Measurements from ENCODE around the gene CEL. TPM values are rescaled to one million over a fixed set of nuclear protein-coding genes. Genes with fewer than 3 reads are reported as not detected.
A peak's percentile ranks its signal among the peaks of the same experiment; 100 is the strongest.

Gene CEL
- total RNA-seq, 1 donor from 2014 or later, result 3.4 TPM

DNA sequence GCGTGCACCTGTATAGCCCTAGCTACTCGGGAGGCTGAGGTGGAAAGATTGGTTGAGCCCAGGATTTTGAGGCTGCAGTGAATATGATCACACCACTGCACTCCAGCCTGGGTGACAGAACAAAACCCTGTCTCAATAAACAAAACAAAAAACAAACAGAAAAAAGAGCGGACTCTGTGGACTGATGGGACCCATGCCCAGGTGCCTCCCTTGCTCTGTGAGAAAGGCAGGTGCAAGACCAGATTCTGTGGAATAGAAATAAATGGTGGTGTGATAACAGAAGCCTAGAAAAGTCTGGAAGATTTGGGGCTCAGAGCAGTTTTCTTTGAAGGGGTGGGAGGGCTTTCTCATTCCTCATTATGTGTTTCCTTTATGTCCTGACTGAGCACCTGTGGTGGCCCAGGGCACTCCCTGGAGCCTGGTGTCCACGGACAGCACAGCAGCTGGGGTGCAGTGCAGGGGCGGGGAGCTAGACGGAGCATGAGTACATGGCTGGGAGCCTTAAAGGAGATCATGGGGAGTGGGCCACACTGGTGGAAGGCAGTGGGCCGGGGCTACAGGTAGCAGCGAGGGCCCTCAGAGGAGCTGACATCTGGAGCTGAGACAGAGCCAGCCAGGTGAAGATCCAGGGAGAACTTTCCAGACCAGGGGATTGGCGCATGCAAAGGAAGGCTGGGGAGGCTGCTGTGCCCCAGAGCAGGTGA is 15.4 kb upstream of the CEL start:
- H3K27me3 Mint-ChIP-seq (ENCODE audit: low read depth, unreplicated experiment), result no peaks in the 10 kb centered on the region

DNA sequence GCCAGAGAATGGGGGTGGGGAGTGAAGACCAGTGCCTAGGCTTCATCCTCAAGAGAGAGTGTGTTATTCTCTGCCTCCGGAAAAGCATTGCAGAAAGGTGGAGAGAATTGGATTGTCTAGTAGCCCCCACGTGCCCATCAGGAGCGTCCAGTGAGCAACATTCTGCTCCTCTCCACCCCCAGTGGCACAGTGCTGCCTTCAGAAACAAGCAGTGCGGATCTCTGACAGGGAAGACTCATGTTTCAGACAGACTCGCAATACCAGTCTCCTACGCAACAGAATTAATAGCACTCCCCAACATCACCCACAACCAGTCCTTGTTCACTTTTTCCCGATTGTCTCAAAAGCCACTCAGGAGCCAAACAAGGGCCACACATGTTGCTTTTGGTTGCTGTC is 14.9 kb upstream of the CEL start:
- H3K9ac ChIP-seq (ENCODE audit: low read length), result no peak overlapping the region
- Mint-ChIP-seq H3K4me3 (ENCODE audit: unreplicated experiment) (no peak overlapping the region), H3K36me3 (ENCODE audit: low read depth, unreplicated experiment) (peaks cover 15% of the 10 kb centered on the region), H3K4me1 (ENCODE audit: low read depth, unreplicated experiment) (peaks cover 7% of the 10 kb centered on the region), H3K27ac (ENCODE audit: unreplicated experiment) (no peak overlapping the region), H3K9me3 (ENCODE audit: unreplicated experiment) (no peaks in the 10 kb centered on the region), H3K27me3 (ENCODE audit: low read depth, unreplicated experiment) (no peaks in the 10 kb centered on the region)
- H3K36me3 ChIP-seq (ENCODE audit: insufficient read depth, low read length), result peaks cover 21% of the 10 kb centered on the region
- FAIRE-seq (no peak), DNase-seq (ENCODE audit: low read depth) (no peak)
- no peak overlapping the region for H3K4me3 ChIP-seq (ENCODE audit: insufficient read depth, low read depth, low read length)
- no peak for TF ChIP-seq EZH2 (IDR thresholded peaks at IDR 0.05; ENCODE audit: insufficient read depth, low read length)
- TF ChIP-seq, protein P1, sequence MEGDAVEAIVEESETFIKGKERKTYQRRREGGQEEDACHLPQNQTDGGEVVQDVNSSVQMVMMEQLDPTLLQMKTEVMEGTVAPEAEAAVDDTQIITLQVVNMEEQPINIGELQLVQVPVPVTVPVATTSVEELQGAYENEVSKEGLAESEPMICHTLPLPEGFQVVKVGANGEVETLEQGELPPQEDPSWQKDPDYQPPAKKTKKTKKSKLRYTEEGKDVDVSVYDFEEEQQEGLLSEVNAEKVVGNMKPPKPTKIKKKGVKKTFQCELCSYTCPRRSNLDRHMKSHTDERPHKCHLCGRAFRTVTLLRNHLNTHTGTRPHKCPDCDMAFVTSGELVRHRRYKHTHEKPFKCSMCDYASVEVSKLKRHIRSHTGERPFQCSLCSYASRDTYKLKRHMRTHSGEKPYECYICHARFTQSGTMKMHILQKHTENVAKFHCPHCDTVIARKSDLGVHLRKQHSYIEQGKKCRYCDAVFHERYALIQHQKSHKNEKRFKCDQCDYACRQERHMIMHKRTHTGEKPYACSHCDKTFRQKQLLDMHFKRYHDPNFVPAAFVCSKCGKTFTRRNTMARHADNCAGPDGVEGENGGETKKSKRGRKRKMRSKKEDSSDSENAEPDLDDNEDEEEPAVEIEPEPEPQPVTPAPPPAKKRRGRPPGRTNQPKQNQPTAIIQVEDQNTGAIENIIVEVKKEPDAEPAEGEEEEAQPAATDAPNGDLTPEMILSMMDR (IDR thresholded peaks at IDR 0.05; ENCODE audit: insufficient read depth, low read depth, low read length), result no peak
- no peaks in the 10 kb centered on the region for H3K4me1 ChIP-seq (ENCODE audit: insufficient read depth, low read length)
- no peaks in the 10 kb centered on the region for H3K27me3 ChIP-seq (ENCODE audit: insufficient read depth, low read length)
- H2AFZ ChIP-seq (ENCODE audit: low read depth, low read length), result no peak overlapping the region
- H3K9me3 ChIP-seq (ENCODE audit: insufficient read depth, low read depth, low read length), result no peaks in the 10 kb centered on the region
- peaks cover 68% of the 10 kb centered on the region for H4K20me1 ChIP-seq (ENCODE audit: insufficient read depth, low read length)
- H3K79me2 ChIP-seq (ENCODE audit: insufficient read depth, low read length), result peaks cover 4% of the 10 kb centered on the region
- H3K27ac ChIP-seq (ENCODE audit: low read depth, low read length), result no peak overlapping the region
- no peak overlapping the region for H3K4me2 ChIP-seq (ENCODE audit: low read length)

More for the DNA sequence above, 15.4 kb upstream of the CEL start:
- H3K9me3 Mint-ChIP-seq (ENCODE audit: unreplicated experiment), result no peaks in the 10 kb centered on the region
- H3K27me3 ChIP-seq (ENCODE audit: insufficient read depth, low read length), result no peaks in the 10 kb centered on the region
- peaks cover 21% of the 10 kb centered on the region for H3K36me3 ChIP-seq (ENCODE audit: insufficient read depth, low read length)
- no peak overlapping the region for H2AFZ ChIP-seq (ENCODE audit: low read depth, low read length)
- DNase-seq (ENCODE audit: low read depth), result no peak
- H3K4me3 ChIP-seq (ENCODE audit: insufficient read depth, low read depth, low read length), result no peak overlapping the region
- H4K20me1 ChIP-seq (ENCODE audit: insufficient read depth, low read length), result peaks cover 68% of the 10 kb centered on the region
- H3K36me3 Mint-ChIP-seq (ENCODE audit: low read depth, unreplicated experiment), result peaks cover 14% of the 10 kb centered on the region
- no peaks in the 10 kb centered on the region for H3K4me1 ChIP-seq (ENCODE audit: insufficient read depth, low read length)
- no peak overlapping the region for H3K4me2 ChIP-seq (ENCODE audit: low read length)
- peaks cover 8% of the 10 kb centered on the region for H3K79me2 ChIP-seq (ENCODE audit: insufficient read depth, low read length)
- H3K4me1 Mint-ChIP-seq (ENCODE audit: low read depth, unreplicated experiment), result peaks cover 7% of the 10 kb centered on the region
- H3K27ac Mint-ChIP-seq (ENCODE audit: unreplicated experiment), result peak overlapping the region; percentile 66
- no peak for FAIRE-seq
- H3K4me3 Mint-ChIP-seq (ENCODE audit: unreplicated experiment), result peak overlapping the region; percentile 20
- no peaks in the 10 kb centered on the region for H3K9me3 ChIP-seq (ENCODE audit: insufficient read depth, low read depth, low read length)
- H3K27ac ChIP-seq (ENCODE audit: low read depth, low read length), result no peak overlapping the region
- TF ChIP-seq EZH2 (IDR thresholded peaks at IDR 0.05; ENCODE audit: insufficient read depth, low read length), result no peak
- TF ChIP-seq, protein P1 (IDR thresholded peaks at IDR 0.05; ENCODE audit: insufficient read depth, low read depth, low read length), result no peak
- H3K9ac ChIP-seq (ENCODE audit: low read length), result no peak overlapping the region

DNA sequence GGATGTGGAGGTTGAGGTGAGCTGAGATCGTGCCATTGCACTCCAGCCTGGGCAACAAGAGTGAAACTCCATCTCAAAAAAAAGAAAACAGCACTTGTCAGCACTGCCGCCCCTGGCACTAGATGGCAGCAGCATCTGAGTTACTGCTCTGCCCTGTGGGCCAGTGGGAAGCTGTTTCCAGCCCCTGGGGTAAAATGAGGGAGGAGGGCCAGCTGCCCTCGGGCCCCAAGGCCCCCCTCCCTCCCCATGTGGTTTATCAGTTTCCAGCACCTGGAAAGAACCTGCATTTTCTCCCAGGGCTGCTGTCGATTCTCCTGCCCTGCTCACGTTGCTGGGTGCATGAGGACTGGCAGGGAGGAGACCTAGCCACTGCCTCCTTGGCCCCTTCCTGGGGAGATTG is 13.2 kb upstream of the CEL start:
- Mint-ChIP-seq H3K36me3 (ENCODE audit: low read depth, unreplicated experiment) (peaks cover 13% of the 10 kb centered on the region), H3K27ac (ENCODE audit: unreplicated experiment) (no peak overlapping the region), H3K9me3 (ENCODE audit: unreplicated experiment) (no peaks in the 10 kb centered on the region), H3K4me1 (ENCODE audit: low read depth, unreplicated experiment) (peaks cover 7% of the 10 kb centered on the region), H3K4me3 (ENCODE audit: unreplicated experiment) (no peak overlapping the region), H3K27me3 (ENCODE audit: low read depth, unreplicated experiment) (no peaks in the 10 kb centered on the region)
- no peak for FAIRE-seq
- Histone ChIP-seq H3K27ac (ENCODE audit: low read depth, low read length) (no peak overlapping the region), H3K4me1 (ENCODE audit: insufficient read depth, low read length) (no peaks in the 10 kb centered on the region), H3K9me3 (ENCODE audit: insufficient read depth, low read depth, low read length) (no peaks in the 10 kb centered on the region), H3K9ac (ENCODE audit: low read length) (no peak overlapping the region), H3K4me3 (ENCODE audit: insufficient read depth, low read depth, low read length) (no peak overlapping the region), H3K79me2 (ENCODE audit: insufficient read depth, low read length) (no peaks in the 10 kb centered on the region), H3K27me3 (ENCODE audit: insufficient read depth, low read length) (no peaks in the 10 kb centered on the region), H3K4me2 (ENCODE audit: low read length) (no peak overlapping the region), H4K20me1 (ENCODE audit: insufficient read depth, low read length) (peaks cover 55% of the 10 kb centered on the region), H2AFZ (ENCODE audit: low read depth, low read length) (no peak overlapping the region), H3K36me3 (ENCODE audit: insufficient read depth, low read length) (peaks cover 18% of the 10 kb centered on the region)
- TF ChIP-seq, protein P1 (IDR thresholded peaks at IDR 0.05; ENCODE audit: insufficient read depth, low read depth, low read length), result peak; percentile 12
- no peak for TF ChIP-seq EZH2 (IDR thresholded peaks at IDR 0.05; ENCODE audit: insufficient read depth, low read length)
- DNase-seq (ENCODE audit: low read depth), result no peak
